H1 (cell line): Measurements from ENCODE around the gene SLC9A4. TPM values are rescaled to one million over a fixed set of nuclear protein-coding genes. Genes with fewer than 3 reads are reported as not detected.

Experiments used
- BRCA1 ChIP-seq: IDR thresholded peaks from 2 replicates; pipeline ENCODE4 v1.6.1; 2012; ENCODE audit warnings: low read depth, low read length, improper control_type of control experiment
- CBX8 ChIP-seq: fragments of 300-800, 300-1000 bp; sonication (generic); IDR thresholded peaks from 2 replicates; pipeline ENCODE4 v1.7.1; 2016; ENCODE audit warnings: low read depth, low read length, borderline replicate concordance
- JUND ChIP-seq: IDR thresholded peaks from 2 replicates; pipeline ENCODE4 v1.6.1; 2011; ENCODE audit warnings: mild to moderate bottlenecking, improper control_type of control experiment, low read length
- polyA plus RNA-seq, 7 experiments: library from polyadenylated mRNA; depleted of rRNA in 3 of 7; stranded (reverse) in 5 of 7; unstranded in 2 of 7; fragments of >200 nt in 5 of 7; fragments of 200-250 nt in 2 of 7; gene quantifications; 1 replicate in 5 of 7; 2 replicates in 1 of 7; 4 replicates in 1 of 7; pipeline versions ENCODE4 v1.2.1 to v1.2.3, GENCODE V29; 2011 to 2013; ENCODE audit warnings: missing spikeins in 2 of 7, mixed read lengths in 2 of 7
- total RNA-seq: library from RNA; stranded (reverse); fragmentation: NEBNext Ultra II Directional; extraction: Animal tissue kit (Norgen Biotek cat#: 25700); gene quantifications from 2 replicates; pipeline ENCODE4 v1.2.1, GENCODE V29; 2021

Gene SLC9A4
- total and polyA plus RNA-seq, 2 of the 8 experiments (the other 6 are each of a cell fraction or from before 2014, with no cell fraction given), result not detected

- TF ChIP-seq BRCA1 (no peak), CBX8 (no peak), JUND (no peak)
Measured at GRCh38 chr2:102436323-102436722, 36.7 kb upstream of the SLC9A4 start (continued).
